Suppressor macrophage treated with lipopolysaccharide for 1 hour (primary cell): Measurements from ENCODE around the gene LAMTOR5.

Source experiments
- DNase-seq, 3 donors: peaks; one replicate each; pipeline ENCODE4 v3.0.0-alpha.2; 2020 to 2022

LAMTOR5 gene

GRCh38 chr1:110385369-110385768, 22.1 kb downstream of the LAMTOR5 start:
- no peak for DNase-seq

GRCh38 chr1:110384581-110385321, 22.7 kb downstream of the LAMTOR5 start:
- DNase-seq = no peak

- DNase-seq = peak in 1 of 3 donors; percentile 27
Measured at GRCh38 chr1:110383251-110383990, 24.1 kb downstream of the LAMTOR5 start.

- DNase-seq = peak; percentile 2 to 44 (median 34)
Measured at GRCh38 chr1:110380672-110381283, 26.7 kb downstream of the LAMTOR5 start.

- no peak for DNase-seq
Measured at GRCh38 chr1:110375490-110375889, 32.0 kb downstream of the LAMTOR5 start.

- peak in 1 of 3 donors; percentile 20 for DNase-seq
Measured at GRCh38 chr1:110370827-110371226, 36.7 kb downstream of the LAMTOR5 start.

- no peak for DNase-seq
Measured at GRCh38 chr1:110364221-110364620, 43.3 kb downstream of the LAMTOR5 start.

- DNase-seq = no peak
Measured at GRCh38 chr1:110361856-110362255, 45.6 kb downstream of the LAMTOR5 start.

GRCh38 chr1:110360431-110360830, 47.1 kb downstream of the LAMTOR5 start:
- peak; percentile 25 to 62 (median 42) for DNase-seq

GRCh38 chr1:110356379-110356778, 51.1 kb downstream of the LAMTOR5 start:
- no peak for DNase-seq

GRCh38 chr1:110355321-110355720, 52.2 kb downstream of the LAMTOR5 start:
- no peak for DNase-seq
